ENCODE results near the gene AHI1. TPM values are rescaled to one million over a fixed set of nuclear protein-coding genes. Genes with fewer than 3 reads are reported as not detected.

Gene AHI1
- total and polyA plus RNA-seq, 2 experiments from 2014 or later = 14.8 to 21.5 TPM

- Histone ChIP-seq H4K20me1 (ENCODE audit: insufficient read depth, poor library complexity, severe bottlenecking) (no peaks in the 10 kb centered on the region), H3K9me3 (ENCODE audit: low read depth) (no peaks in the 10 kb centered on the region), H3K27ac (no peak overlapping the region), H3K4me3 (no peak overlapping the region), H3K4me1 (ENCODE audit: insufficient read depth) (peaks cover 3% of the 10 kb centered on the region), H3K36me3 (replicated peaks; ENCODE audit: insufficient read depth, low read depth) (no peaks in the 10 kb centered on the region), H3K4me2 (no peak overlapping the region), H3K27me3 (no peaks in the 10 kb centered on the region), H3K79me2 (no peaks in the 10 kb centered on the region), H3K9me2 (replicated peaks; ENCODE audit: insufficient read depth) (no peaks in the 10 kb centered on the region), H2AFZ (no peak overlapping the region)
- peak; percentile 10 for DNase-seq (ENCODE audit: low spot score)
- TF ChIP-seq EZH2phosphoT487 (IDR thresholded peaks at IDR 0.05; ENCODE audit: low read depth, severe bottlenecking, unreplicated experiment) = no peak
- TF ChIP-seq, protein P1, sequence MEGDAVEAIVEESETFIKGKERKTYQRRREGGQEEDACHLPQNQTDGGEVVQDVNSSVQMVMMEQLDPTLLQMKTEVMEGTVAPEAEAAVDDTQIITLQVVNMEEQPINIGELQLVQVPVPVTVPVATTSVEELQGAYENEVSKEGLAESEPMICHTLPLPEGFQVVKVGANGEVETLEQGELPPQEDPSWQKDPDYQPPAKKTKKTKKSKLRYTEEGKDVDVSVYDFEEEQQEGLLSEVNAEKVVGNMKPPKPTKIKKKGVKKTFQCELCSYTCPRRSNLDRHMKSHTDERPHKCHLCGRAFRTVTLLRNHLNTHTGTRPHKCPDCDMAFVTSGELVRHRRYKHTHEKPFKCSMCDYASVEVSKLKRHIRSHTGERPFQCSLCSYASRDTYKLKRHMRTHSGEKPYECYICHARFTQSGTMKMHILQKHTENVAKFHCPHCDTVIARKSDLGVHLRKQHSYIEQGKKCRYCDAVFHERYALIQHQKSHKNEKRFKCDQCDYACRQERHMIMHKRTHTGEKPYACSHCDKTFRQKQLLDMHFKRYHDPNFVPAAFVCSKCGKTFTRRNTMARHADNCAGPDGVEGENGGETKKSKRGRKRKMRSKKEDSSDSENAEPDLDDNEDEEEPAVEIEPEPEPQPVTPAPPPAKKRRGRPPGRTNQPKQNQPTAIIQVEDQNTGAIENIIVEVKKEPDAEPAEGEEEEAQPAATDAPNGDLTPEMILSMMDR (IDR thresholded peaks at IDR 0.05; ENCODE audit: poor library complexity) = peak; percentile 45
- no peak for TF ChIP-seq EZH2 (IDR thresholded peaks at IDR 0.05; ENCODE audit: borderline replicate concordance)
- 62% methylated on average over 2 of the region's 2 CpGs for WGBS (ENCODE audit: low lambda C conversion rate, missing lambda C conversion rate)
Observed at GRCh38 chr6:135540207-135540840, 42.8 kb upstream of the AHI1 start.

- Histone ChIP-seq H3K9me2 (replicated peaks; ENCODE audit: insufficient read depth) (no peaks in the 10 kb centered on the region), H3K4me1 (ENCODE audit: insufficient read depth) (peaks cover 3% of the 10 kb centered on the region), H3K4me3 (no peak overlapping the region), H3K4me2 (no peak overlapping the region), H3K27me3 (no peaks in the 10 kb centered on the region), H2AFZ (no peak overlapping the region), H3K36me3 (replicated peaks; ENCODE audit: insufficient read depth, low read depth) (no peaks in the 10 kb centered on the region), H4K20me1 (ENCODE audit: insufficient read depth, poor library complexity, severe bottlenecking) (no peaks in the 10 kb centered on the region), H3K79me2 (no peaks in the 10 kb centered on the region), H3K27ac (no peak overlapping the region), H3K9me3 (ENCODE audit: low read depth) (no peaks in the 10 kb centered on the region)
- 60% methylated on average over 2 of the region's 2 CpGs for WGBS (ENCODE audit: low lambda C conversion rate, missing lambda C conversion rate)
- TF ChIP-seq, protein P1 (IDR thresholded peaks at IDR 0.05; ENCODE audit: poor library complexity) = no peak
- TF ChIP-seq EZH2 (IDR thresholded peaks at IDR 0.05; ENCODE audit: borderline replicate concordance) (no peak), EZH2phosphoT487 (IDR thresholded peaks at IDR 0.05; ENCODE audit: low read depth, severe bottlenecking, unreplicated experiment) (no peak)
- DNase-seq (ENCODE audit: low spot score) = no peak
Observed at GRCh38 chr6:135537741-135538301, 40.3 kb upstream of the AHI1 start.

DNA sequence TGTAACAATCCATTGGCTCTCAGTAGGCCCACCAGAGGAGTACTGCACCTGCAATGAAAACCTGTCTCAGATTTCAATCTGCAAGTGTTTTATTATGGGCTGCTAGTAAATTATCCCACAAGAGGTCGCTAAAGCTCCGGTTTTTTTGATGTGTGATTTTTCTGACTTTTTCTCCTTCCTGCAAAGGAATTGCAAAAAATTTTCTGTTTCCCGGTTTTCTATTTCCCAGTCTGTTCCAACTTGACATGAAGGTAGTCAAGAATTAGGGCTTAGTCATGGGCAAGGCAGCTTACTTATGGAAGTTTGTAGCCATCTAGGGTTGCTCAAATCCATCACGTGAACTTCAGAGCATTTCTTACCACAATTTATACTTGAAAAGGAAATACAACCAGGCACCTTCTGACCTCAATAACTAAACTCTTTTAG, 38.5 kb upstream of the AHI1 start:
- H3K4me2 ChIP-seq = peak overlapping the region; percentile 5
- peak; percentile 65 for DNase-seq (ENCODE audit: low spot score)
- H3K9me2 ChIP-seq (replicated peaks; ENCODE audit: insufficient read depth) = no peaks in the 10 kb centered on the region
- H3K4me3 ChIP-seq = no peak overlapping the region
- H2AFZ ChIP-seq = no peak overlapping the region
- no peaks in the 10 kb centered on the region for H3K27me3 ChIP-seq
- peaks cover 3% of the 10 kb centered on the region for H3K4me1 ChIP-seq (ENCODE audit: insufficient read depth)
- no peaks in the 10 kb centered on the region for H3K36me3 ChIP-seq (replicated peaks; ENCODE audit: insufficient read depth, low read depth)
- H4K20me1 ChIP-seq (ENCODE audit: insufficient read depth, poor library complexity, severe bottlenecking) = no peaks in the 10 kb centered on the region
- WGBS (ENCODE audit: low lambda C conversion rate, missing lambda C conversion rate) = 6% methylated on average over 4 of the region's 4 CpGs
- TF ChIP-seq, protein P1 (IDR thresholded peaks at IDR 0.05; ENCODE audit: poor library complexity) = peak; percentile 84
- no peak for TF ChIP-seq EZH2phosphoT487 (IDR thresholded peaks at IDR 0.05; ENCODE audit: low read depth, severe bottlenecking, unreplicated experiment)
- no peak for TF ChIP-seq EZH2 (IDR thresholded peaks at IDR 0.05; ENCODE audit: borderline replicate concordance)
- H3K79me2 ChIP-seq = no peaks in the 10 kb centered on the region
- H3K27ac ChIP-seq = no peak overlapping the region
- H3K9me3 ChIP-seq (ENCODE audit: low read depth) = no peaks in the 10 kb centered on the region

All from hepatocyte (in vitro differentiated cells).